GM18907 (cell line): ENCODE data around the gene IL16.
"Not testable (repeated sequence)": the region's sequence is repeated elsewhere in the genome, so short reads cannot be mapped to it uniquely, and the experiment has no call there.

Source experiments
- ATAC-seq: cut with Tn5 transposase; IDR thresholded peaks from one replicate; pipeline ENCODE4 v1.9.1; 2021; ENCODE audit warnings: mild to moderate bottlenecking, moderate library complexity; ENCODE audit not compliant: unreplicated experiment

The IL16 gene

GRCh38 chr15:81196576-81197254 lies at the start of gene IL16:
Gene IL16, plus strand, starts transcription at chr15:81196879. Its CDS starts 28,521 bp downstream, at chr15:81225400.
- no peak for ATAC-seq

DNA sequence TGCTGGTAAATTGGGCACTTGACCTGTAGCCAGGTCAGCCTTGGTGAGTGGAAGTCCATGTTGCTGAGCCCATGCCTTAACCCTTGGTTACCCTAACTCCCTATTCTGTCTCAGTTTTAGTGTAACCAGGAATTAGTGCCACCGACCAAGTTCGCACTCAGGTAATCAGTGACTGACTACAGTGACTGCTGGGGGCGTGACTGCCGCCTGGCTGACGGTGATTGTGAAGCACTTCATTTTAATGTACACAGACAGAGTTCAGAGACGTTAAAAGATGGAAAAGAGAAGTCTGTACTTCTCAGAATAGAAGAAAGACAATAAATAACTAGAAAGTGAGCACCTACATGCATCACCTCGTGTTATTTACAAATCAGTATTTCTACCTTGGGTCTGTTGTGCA lies 45.3 kb upstream of the IL16 start:
- ATAC-seq: no peak

- no peak for ATAC-seq
Observed at GRCh38 chr15:81152339-81152738, 44.3 kb upstream of the IL16 start.

- ATAC-seq: no peak
Observed at GRCh38 chr15:81152799-81153198, 43.9 kb upstream of the IL16 start.

- ATAC-seq: no peak
Observed at GRCh38 chr15:81155375-81156218, 41.1 kb upstream of the IL16 start.

- no peak for ATAC-seq
Observed at GRCh38 chr15:81156324-81156723, 40.4 kb upstream of the IL16 start.

GRCh38 chr15:81157195-81157938 lies 39.3 kb upstream of the IL16 start:
- no peak for ATAC-seq

DNA sequence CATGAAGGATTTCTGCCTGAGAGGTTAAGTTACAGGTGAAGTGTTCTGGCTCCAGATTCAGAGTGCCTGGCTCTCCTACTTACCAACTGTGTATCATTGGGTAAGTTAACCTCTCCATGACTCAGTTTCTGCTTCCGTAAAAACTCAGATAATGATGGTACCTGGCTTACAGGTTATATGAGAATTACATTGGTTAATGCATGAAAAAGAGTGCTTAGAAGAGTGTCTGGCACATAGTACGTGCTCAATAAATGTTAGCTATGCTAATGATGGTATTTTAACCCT lies 38.8 kb upstream of the IL16 start:
- no peak for ATAC-seq

DNA sequence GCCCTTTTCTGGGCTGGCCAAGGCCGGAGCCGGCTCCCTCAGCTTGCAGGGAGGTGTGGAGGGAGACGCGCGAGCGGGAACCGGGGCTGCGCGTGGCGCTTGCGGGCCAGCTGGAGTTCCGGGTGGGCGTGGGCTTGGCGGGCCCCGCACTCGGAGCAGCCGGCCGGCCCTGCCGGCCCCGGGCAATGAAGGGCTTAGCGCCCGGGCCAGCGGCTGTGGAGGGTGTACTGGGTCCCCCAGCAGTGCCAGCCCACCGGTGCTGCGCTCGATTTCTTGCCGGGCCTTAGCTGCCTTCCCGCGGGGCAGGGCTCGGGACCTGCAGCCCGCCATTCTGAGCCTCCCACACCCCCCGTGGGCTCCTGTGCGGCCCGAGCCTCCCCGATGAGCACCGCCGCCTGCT lies 38.1 kb upstream of the IL16 start:
- not testable (repeated sequence) for ATAC-seq

GRCh38 chr15:81160312-81161159 lies 36.1 kb upstream of the IL16 start:
- ATAC-seq: no peak

GRCh38 chr15:81161160-81161673 lies 35.5 kb upstream of the IL16 start:
- ATAC-seq: no peak

DNA sequence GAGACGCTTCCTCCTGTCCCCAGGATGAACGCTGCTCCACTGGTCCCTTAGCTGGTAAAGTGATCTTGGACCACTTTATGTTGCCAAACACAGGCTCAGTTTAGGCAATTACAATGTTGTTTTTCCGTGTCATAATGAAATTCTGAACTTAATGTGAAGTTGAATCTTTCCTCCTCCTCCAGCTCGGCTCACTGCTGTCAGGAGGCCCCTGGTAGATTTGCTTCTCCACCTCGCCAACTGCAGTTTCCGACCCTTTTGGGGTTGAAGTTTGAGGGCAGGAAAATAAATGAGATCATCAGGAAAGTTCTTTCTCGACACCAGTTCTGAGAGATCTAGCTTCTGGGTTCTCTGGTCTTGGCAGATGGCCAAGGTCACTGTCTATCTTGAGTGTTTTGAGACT lies 34.8 kb upstream of the IL16 start:
- no peak for ATAC-seq

DNA sequence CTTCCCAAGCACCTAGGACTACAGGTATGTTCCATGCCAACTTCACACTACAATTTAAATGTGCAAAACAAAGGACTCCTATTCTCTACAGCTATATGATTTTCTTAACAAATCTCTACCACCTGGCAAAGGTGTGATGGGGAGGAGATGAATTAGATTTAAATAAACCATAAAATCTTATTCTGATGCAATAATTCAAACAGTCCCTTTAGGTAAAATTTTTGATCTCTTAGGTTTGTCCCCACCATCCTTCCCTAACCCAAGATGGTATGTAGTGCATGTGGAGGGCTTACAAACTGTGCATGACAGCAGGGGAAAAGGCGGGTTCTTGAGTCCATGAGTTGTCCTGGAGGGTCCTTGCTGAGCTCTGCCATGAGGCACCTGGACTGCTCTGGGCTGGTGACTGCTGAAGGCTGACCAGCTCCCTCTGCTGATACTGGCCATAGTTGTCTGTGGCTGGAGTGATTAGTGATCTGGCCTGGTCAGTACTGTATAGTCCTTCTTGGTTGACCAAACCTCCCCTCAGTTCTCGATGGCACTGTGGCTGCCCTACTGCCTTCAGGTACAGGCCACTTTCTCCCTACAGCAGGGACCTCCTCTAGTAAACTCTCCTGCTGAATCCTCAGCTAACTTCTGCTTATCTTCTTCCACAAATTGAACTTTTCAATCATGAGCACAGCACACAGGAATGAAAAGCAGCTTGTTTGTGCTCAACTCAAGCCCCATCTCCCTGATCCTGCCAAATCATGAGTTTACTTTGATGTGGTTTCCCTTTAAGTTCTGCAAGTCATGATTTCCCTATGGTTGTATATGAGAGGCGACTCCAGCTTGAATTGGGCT lies 32.5 kb upstream of the IL16 start:
- ATAC-seq: no peak

DNA sequence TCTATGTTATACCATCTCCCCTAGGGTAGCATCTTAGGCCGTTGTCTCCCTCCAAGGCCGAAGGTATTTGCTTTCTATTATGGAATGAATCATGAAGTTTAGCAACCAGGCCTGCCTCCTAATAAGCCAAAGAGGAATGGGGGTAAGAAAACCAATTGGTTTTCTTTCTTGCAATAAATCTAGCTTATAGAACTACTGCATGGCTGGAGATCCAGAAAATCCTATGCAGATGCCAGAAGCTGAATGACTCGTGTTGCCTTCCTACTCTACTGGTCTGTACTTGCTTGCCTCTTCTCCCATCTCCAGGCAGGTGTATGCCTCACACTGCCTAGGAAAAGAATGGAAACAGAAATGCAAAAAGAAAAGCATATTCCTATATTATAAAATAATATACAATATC lies 31.1 kb upstream of the IL16 start:
- no peak for ATAC-seq

DNA sequence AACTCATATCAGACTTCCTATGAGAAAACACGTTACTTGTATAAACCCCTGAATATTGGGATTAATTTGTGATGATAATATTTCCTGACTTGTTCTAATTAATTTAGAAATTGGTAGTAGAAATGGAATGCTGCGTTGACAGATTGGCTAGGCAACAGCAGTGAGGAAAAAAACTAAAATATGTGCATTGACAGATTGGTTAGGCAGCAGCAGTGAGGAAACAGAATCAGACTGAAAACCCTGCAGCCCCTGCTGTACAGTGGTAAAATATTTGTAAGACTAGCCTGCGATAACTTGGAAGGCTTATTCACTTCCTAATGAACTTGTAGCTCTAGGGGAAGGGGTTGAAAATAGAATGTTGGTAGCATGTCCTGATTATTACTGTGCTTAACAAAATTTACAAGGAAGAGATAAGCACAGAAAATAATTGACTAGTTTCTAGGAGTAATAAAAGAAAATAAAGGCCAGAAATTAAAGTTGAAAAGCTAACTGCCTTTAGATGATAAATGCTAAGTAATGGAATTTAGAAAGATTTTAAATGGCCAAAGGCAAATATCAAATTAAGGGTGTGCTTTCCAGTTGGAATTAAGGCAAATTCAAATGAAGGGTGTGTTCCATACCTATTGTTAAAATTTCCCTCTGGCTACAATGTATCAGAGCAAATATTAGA lies 29.9 kb upstream of the IL16 start:
- no peak for ATAC-seq

DNA sequence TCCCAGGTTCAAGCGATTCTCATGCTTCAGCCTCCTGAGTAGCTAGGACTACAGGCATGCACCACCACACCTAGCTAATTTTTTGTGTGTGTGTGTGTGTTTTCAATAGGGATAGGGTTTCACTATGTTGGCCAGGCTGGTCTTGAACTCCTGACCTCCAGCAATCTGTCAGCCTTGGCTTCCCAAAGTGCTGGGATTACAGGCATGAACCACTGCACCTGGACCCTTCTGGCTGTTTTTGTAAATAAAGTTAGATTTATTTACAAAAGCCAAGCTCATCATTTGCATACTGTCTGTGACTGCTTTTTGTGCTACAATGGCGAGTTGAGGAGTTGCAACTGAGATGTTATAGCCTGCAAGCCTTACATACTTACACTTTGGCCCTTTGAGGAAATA lies 28.6 kb upstream of the IL16 start:
- ATAC-seq: no peak

- no peak for ATAC-seq
Observed at GRCh38 chr15:81168644-81169043, 28.0 kb upstream of the IL16 start.

DNA sequence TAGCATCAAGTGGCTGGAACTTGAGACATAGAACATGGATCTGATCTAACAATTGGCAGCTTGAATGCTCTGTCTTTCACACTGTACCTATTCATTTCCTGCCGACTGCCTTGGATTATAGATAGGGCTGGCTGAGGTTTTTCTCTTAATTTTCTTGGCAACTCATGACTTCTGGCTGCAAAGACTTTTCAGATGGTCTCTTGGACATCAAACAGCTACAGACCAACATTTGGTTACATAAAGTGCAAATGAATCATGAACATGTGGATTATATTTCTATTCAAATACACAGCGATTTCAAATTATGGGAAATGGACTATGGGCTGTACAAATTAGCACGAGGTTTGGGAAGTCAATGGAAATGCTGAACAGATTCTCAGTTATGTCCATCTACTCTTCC lies 26.2 kb upstream of the IL16 start:
- no peak for ATAC-seq

DNA sequence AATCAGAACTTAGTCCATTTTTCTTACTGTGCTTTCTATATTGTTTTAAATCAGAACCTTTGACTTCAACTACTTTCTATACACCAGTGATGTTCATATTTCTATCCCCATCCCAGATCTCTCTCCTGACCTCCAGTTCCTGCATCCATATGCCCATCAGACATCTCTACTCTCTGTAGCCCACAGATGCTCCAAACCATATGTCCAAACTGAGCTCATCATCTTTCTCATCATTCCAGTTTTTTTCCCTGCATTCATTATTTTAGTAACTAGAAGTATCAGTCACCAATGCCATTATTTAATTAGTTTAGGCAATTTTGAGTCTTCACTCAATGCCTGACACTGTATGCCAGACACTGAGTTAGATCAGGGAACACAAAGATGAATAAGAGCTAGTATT lies 25.4 kb upstream of the IL16 start:
- no peak for ATAC-seq
